GM12875 (cell line): Measurements from ENCODE around the gene PARN.
"Not testable (repeated sequence)": the region's sequence is repeated elsewhere in the genome, so short reads cannot be mapped to it uniquely, and the experiment has no call there.

Source experiments
- H3K4me3 ChIP-seq: one replicate; pipeline ENCODE4 v1.5.1; 2011; ENCODE audit warnings: low read depth, low read length, control low read depth
- TF ChIP-seq, protein P1 (sequence below): IDR thresholded peaks from 2 replicates; pipeline ENCODE4 v1.5.1; 2011; ENCODE audit warnings: low read depth, mild to moderate bottlenecking, control low read depth, inconsistent platforms, low read length, moderate library complexity, borderline replicate concordance; ENCODE audit not compliant: insufficient read depth

PARN gene

DNA sequence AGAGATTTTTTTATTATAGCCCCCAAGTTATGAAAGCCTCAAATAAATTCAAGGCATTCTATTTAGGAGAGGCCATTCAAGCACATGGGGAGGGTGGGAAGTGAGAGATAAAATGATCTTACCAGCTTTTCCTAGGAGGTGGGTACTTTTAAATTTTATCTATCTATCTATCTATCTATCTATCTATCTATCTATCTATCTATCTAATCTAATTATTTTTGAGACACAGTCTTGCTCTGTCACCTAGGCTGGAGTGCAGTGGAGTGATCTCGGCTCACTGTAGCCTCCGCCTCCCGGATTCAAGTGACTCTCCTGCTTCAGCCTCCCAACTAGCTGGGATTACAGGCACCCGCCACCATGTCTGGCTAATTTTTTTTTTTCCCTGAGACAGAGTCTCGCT is 182.3 kb downstream of the PARN start:
- no peak overlapping the region for H3K4me3 ChIP-seq

DNA sequence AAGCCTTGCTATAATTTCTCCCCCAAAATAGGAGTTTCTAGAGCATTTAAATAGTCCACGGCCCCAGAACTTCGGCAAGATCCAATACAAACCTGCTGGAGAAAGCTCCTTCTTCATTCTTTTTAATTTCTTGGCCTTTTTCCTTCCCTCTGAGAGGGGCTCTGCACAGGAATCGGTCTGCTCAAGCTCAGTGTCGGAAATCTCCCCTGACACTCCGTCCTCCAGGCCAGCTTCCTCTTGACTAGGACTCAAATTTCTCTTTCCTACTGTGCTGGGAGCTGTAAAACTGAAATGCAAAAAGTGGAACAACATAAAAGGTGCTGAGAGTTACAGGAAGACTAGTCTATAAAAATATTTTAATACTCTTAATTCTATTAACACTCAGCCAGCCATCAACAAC is 183.3 kb downstream of the PARN start:
- H3K4me3 ChIP-seq = no peak overlapping the region
- TF ChIP-seq, protein P1, sequence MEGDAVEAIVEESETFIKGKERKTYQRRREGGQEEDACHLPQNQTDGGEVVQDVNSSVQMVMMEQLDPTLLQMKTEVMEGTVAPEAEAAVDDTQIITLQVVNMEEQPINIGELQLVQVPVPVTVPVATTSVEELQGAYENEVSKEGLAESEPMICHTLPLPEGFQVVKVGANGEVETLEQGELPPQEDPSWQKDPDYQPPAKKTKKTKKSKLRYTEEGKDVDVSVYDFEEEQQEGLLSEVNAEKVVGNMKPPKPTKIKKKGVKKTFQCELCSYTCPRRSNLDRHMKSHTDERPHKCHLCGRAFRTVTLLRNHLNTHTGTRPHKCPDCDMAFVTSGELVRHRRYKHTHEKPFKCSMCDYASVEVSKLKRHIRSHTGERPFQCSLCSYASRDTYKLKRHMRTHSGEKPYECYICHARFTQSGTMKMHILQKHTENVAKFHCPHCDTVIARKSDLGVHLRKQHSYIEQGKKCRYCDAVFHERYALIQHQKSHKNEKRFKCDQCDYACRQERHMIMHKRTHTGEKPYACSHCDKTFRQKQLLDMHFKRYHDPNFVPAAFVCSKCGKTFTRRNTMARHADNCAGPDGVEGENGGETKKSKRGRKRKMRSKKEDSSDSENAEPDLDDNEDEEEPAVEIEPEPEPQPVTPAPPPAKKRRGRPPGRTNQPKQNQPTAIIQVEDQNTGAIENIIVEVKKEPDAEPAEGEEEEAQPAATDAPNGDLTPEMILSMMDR = no peak

More for the DNA sequence above, 182.3 kb downstream of the PARN start:
- TF ChIP-seq, protein P1 = no peak

GRCh38 chr16:14445937-14446715 is 183.9 kb downstream of the PARN start:
- H3K4me3 ChIP-seq = no peak overlapping the region
- TF ChIP-seq, protein P1 = no peak

GRCh38 chr16:14444979-14445810 is 184.9 kb downstream of the PARN start:
- TF ChIP-seq, protein P1 = no peak
- no peak overlapping the region for H3K4me3 ChIP-seq

- H3K4me3 ChIP-seq = not testable (repeated sequence)
Observed at GRCh38 chr16:14441533-14441932, 188.5 kb downstream of the PARN start.

DNA sequence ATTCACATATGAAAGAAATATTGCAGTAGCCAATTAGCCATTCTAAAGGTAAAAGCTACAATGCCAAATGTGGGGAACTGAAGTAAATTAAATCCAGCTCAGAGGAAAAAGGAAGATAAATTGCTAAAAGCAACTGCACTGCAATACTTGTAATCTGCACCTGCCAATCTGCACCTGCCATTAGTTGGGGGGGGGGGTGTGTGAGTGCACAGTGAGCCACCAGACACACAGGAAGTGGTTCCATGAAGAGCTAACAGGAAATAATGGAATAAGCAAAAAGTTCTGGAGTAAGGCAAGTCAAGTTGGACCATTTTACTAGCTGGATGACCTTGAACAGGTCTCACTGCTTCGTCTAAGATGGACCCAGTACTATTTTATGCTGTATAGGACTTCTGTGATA is 191.8 kb downstream of the PARN start:
- TF ChIP-seq, protein P1 = no peak

DNA sequence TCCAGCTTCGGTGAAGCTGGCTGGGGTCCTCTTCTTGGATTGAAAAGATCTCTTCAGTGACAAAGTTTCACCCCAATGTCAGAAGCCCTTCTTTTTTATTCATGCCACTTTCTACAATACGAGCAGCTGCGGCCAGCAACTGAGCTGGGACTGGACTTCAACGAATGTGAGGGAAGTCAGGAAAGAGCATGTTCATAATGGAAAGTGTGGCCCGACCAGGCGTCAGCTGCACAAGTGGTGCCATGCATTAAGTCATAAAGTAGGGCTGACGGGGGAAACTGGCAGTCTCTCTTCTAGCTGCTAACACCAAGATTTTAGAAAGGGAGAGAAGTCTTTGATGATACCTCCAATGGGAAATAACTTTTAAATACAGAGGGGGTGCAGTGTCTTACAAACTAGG is 192.6 kb downstream of the PARN start:
- TF ChIP-seq, protein P1 = no peak
- no peak overlapping the region for H3K4me3 ChIP-seq

More for the DNA sequence above, 191.8 kb downstream of the PARN start:
- no peak overlapping the region for H3K4me3 ChIP-seq
